MM.1S (cell line): Measurements from ENCODE around the gene MDGA2.

Experiments
- DNase-seq: peaks from one replicate; pipeline ENCODE4 v3.0.0-alpha.2; 2015
- H2AFZ ChIP-seq: fragments of 300-600 bp; sonication (generic); 2 replicates; pipeline ENCODE4 v1.6.0; 2016; ENCODE audit warnings: antibody characterized with exemption, low read length
- H3F3A ChIP-seq: fragments of 300-600 bp; sonication (generic); 2 replicates; pipeline ENCODE4 v1.6.1; 2016; ENCODE audit warnings: mild to moderate bottlenecking, antibody characterized with exemption, low read length, moderate library complexity, mixed read lengths; ENCODE audit not compliant: insufficient read depth
- H3K27ac ChIP-seq: fragments of 300-600 bp; sonication (generic); 2 replicates; pipeline ENCODE4 v1.5.1; 2016; ENCODE audit warnings: mild to moderate bottlenecking, low read length
- H3K27me3 ChIP-seq: fragments of 300-600 bp; sonication (generic); replicated peaks from 2 replicates; pipeline ENCODE4 v1.6.0; 2016; ENCODE audit warnings: low read length; ENCODE audit not compliant: insufficient read depth
- H3K36me3 ChIP-seq: fragments of 300-600 bp; sonication (generic); replicated peaks from 2 replicates; pipeline ENCODE4 v1.6.1; 2016; ENCODE audit warnings: mild to moderate bottlenecking, low read length, mixed read lengths; ENCODE audit not compliant: insufficient read depth
- H3K4me1 ChIP-seq: fragments of 300-600 bp; sonication (generic); 2 replicates; pipeline ENCODE4 v1.6.1; 2016; ENCODE audit warnings: low read length, mixed read lengths
- H3K4me2 ChIP-seq: fragments of 300-600 bp; sonication (generic); 2 replicates; pipeline ENCODE4 v1.6.0; 2016; ENCODE audit warnings: low read depth, low read length
- H3K4me3 ChIP-seq: fragments of 300-600 bp; sonication (generic); 2 replicates; pipeline ENCODE4 v1.5.1; 2016; ENCODE audit warnings: low read length, mixed read lengths
- H3K79me2 ChIP-seq: fragments of 300-600 bp; sonication (generic); 2 replicates; pipeline ENCODE4 v1.6.1; 2016; ENCODE audit warnings: mixed run types, low read length, mixed read lengths
- H3K9ac ChIP-seq: fragments of 300-600 bp; sonication (generic); 2 replicates; pipeline ENCODE4 v1.6.1; 2016; ENCODE audit warnings: low read length, mixed read lengths
- H3K9me2 ChIP-seq: fragments of 300-600 bp; sonication (generic); replicated peaks from 2 replicates; pipeline ENCODE4 v1.6.1; 2016; ENCODE audit warnings: mild to moderate bottlenecking, low read length, mixed read lengths; ENCODE audit not compliant: insufficient read depth
- H3K9me3 ChIP-seq: fragments of 300-600 bp; sonication (generic); replicated peaks from 2 replicates; pipeline ENCODE4 v1.6.1; 2016; ENCODE audit warnings: mild to moderate bottlenecking, low read length, mixed read lengths; ENCODE audit not compliant: insufficient read depth
- H4K20me1 ChIP-seq: fragments of 300-600 bp; sonication (generic); 2 replicates; pipeline ENCODE4 v1.6.1; 2016; ENCODE audit warnings: mild to moderate bottlenecking, low read length, moderate library complexity, mixed read lengths; ENCODE audit not compliant: insufficient read depth
- EZH2 ChIP-seq: fragments of 300-600 bp; sonication (generic); optimal IDR thresholded peaks from 2 replicates; pipeline ENCODE3; 2017; ENCODE audit warnings: low read depth, mild to moderate bottlenecking, antibody characterized with exemption, low read length, mixed read lengths
- EZH2phosphoT487 ChIP-seq: fragments of 300-600 bp; sonication (generic); IDR thresholded peaks from 2 replicates; pipeline ENCODE4 v1.6.1; 2018; ENCODE audit warnings: antibody characterized with exemption, low read length
- TF ChIP-seq, protein P1 (sequence below): fragments of 300-600 bp; sonication (generic); IDR thresholded peaks from 2 replicates; pipeline ENCODE4 v1.5.1; 2016; ENCODE audit warnings: antibody characterized with exemption, low read length, mixed read lengths

MDGA2 gene

DNA sequence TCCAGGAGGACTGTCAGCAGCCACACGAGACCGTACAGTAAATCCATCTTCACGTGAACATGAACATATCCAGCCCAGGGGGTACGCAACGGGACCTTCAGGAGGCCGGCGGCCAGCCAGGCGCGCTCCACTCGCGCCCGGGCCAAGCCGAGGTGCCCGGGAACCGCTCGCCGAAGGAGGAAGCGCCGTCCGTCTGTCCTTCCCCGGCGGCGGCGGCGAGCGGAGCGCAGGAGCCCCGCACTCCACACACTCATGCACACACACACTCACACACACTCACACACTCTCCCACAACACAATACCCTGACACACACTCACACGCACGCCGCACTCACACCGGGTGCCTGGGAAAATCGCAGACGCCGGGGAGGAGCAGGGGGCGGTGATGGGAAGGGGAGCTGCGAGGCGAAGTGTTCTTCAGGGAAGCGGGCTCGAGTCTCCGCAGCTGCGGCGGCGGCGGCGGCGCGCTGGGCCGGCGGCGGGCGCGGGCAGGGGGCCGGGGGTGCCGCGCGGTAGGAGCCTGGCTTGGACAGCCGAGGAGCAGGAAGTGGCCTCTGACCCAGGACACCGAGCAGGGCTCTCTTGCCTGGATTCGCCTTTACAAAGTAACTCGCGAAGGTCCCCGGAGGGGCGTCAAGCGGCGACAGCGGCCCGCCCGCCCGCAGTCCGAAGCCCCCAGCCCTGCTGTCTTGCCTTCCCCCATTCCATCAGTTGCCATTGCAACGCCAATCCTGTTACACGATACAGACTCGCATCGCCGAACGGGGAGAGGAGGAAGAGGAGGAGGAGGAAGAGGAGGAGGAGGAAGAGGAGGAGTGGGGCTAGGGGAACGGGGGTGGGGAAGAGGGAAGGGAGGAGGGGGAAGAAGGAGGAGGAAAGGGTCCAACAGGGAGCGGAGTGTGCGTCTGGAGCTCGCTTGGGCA is 601 bp downstream of the MDGA2 start:
- Histone ChIP-seq H3K27ac (no peak overlapping the region), H3K4me3 (no peak overlapping the region), H3K79me2 (no peaks in the 10 kb centered on the region), H3K4me1 (no peaks in the 10 kb centered on the region), H3K4me2 (no peak overlapping the region), H3F3A (no peaks in the 10 kb centered on the region), H3K9me2 (no peaks in the 10 kb centered on the region), H4K20me1 (no peaks in the 10 kb centered on the region), H3K36me3 (no peaks in the 10 kb centered on the region), H3K9ac (no peak overlapping the region), H3K27me3 (no peaks in the 10 kb centered on the region), H2AFZ (no peak overlapping the region), H3K9me3 (no peaks in the 10 kb centered on the region)
- TF ChIP-seq, protein P1, sequence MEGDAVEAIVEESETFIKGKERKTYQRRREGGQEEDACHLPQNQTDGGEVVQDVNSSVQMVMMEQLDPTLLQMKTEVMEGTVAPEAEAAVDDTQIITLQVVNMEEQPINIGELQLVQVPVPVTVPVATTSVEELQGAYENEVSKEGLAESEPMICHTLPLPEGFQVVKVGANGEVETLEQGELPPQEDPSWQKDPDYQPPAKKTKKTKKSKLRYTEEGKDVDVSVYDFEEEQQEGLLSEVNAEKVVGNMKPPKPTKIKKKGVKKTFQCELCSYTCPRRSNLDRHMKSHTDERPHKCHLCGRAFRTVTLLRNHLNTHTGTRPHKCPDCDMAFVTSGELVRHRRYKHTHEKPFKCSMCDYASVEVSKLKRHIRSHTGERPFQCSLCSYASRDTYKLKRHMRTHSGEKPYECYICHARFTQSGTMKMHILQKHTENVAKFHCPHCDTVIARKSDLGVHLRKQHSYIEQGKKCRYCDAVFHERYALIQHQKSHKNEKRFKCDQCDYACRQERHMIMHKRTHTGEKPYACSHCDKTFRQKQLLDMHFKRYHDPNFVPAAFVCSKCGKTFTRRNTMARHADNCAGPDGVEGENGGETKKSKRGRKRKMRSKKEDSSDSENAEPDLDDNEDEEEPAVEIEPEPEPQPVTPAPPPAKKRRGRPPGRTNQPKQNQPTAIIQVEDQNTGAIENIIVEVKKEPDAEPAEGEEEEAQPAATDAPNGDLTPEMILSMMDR = no peak
- TF ChIP-seq EZH2phosphoT487 = no peak
- DNase-seq = no peak

DNA sequence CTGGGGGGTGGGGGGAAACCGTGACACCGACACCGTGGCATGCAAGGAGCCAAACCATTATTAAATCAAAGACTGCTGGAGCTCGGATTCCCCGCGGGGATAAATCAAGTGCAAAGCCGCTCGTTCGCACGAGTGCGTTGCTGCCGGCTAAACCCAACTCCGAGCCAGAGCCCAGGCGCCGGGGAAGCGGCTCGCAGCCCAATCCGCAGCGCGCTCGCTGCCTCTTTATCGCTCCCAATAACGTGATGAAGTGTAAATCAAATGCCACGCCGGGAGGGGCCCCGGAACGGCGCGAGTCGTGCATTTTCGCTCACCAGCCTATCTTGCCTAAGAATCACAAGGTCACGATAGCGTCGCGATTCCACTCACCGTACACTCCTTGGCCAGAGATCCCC is 1.3 kb downstream of the MDGA2 start:
- H3K9me2 ChIP-seq = no peaks in the 10 kb centered on the region
- H3K4me1 ChIP-seq = no peaks in the 10 kb centered on the region
- H3K4me3 ChIP-seq = no peak overlapping the region
- no peaks in the 10 kb centered on the region for H3K27me3 ChIP-seq
- no peaks in the 10 kb centered on the region for H3F3A ChIP-seq
- TF ChIP-seq EZH2phosphoT487 = no peak
- no peak for TF ChIP-seq EZH2
- TF ChIP-seq, protein P1 = no peak
- no peaks in the 10 kb centered on the region for H3K79me2 ChIP-seq
- H3K9ac ChIP-seq = no peak overlapping the region
- no peak for DNase-seq
- no peaks in the 10 kb centered on the region for H3K36me3 ChIP-seq
- no peaks in the 10 kb centered on the region for H4K20me1 ChIP-seq
- H3K27ac ChIP-seq = no peak overlapping the region
- no peaks in the 10 kb centered on the region for H3K9me3 ChIP-seq
- no peak overlapping the region for H2AFZ ChIP-seq
- no peak overlapping the region for H3K4me2 ChIP-seq

DNA sequence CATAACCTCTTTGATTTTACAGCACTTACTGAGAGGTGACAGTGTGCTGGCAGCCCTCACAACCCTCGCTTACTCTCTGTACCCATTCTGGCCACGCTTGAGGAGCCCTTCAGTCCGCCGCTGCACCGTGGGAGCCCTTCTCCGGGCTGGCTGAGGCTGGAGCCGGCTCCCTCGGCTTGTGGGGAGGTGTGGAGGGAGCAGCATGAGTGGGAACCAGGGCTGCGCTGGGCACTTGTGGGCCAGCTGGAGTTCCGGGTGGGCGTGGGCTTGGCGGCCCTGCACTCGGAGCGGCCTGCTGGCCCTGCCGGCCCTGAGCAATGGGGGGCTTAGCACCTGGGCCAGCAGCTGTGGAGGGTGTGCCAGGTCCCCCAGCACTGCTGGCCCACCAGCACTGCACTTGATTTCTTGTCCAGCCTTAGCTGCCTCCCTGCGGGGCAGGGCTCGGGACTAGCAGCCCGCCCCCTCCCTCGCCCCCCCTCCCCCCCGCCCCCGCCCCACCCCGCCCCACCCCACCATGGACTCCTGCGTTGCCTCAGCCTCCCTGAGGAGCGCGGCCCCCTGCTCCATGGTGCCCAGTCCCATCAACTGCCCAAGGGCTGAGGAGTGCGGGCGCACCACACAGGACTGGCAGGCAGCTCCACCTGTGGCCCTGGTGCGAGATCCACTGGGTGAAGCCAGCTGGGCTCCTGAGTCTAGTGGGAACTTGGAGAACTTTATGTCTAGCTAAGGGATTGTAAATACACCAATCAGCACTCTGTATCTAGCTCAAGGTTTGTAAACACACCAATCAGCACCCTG is 9.9 kb downstream of the MDGA2 start:
- Histone ChIP-seq H3K27ac (no peak overlapping the region), H3K9ac (no peak overlapping the region), H3K4me1 (no peaks in the 10 kb centered on the region), H3K36me3 (no peaks in the 10 kb centered on the region), H3K4me3 (no peak overlapping the region), H3K4me2 (no peak overlapping the region), H3K79me2 (no peaks in the 10 kb centered on the region), H3K27me3 (no peaks in the 10 kb centered on the region), H3F3A (no peaks in the 10 kb centered on the region), H2AFZ (no peak overlapping the region), H3K9me2 (no peaks in the 10 kb centered on the region), H3K9me3 (no peaks in the 10 kb centered on the region), H4K20me1 (no peaks in the 10 kb centered on the region)
- TF ChIP-seq, protein P1 = no peak
- no peak for TF ChIP-seq EZH2phosphoT487
- TF ChIP-seq EZH2 = no peak
- DNase-seq = no peak
